GM23338 (cell line): ENCODE results near the gene AKT2.

Experiments used
- CTCF ChIP-seq, 2 experiments: fragments of 200-600 bp in 1 of 2; sonication (generic) in 1 of 2; conservative IDR thresholded peaks; 2 replicates each; pipeline versions ENCODE4 v1.5.1 to v1.6.1; 2016 to 2017; ENCODE audit warnings: antibody characterized with exemption in 2 of 2, low read depth in 2 of 2, mild to moderate bottlenecking in 2 of 2, moderate library complexity in 1 of 2
- ETS1 ChIP-seq: IDR thresholded peaks from 2 replicates; pipeline ENCODE4 v1.6.1; 2016; ENCODE audit warnings: antibody characterized with exemption
- EZH2 ChIP-seq: fragments of 200-600 bp; sonication (generic); IDR thresholded peaks from one replicate; pipeline ENCODE4 v1.8.0; 2017; ENCODE audit warnings: antibody characterized with exemption, mild to moderate bottlenecking, low read depth; ENCODE audit not compliant: unreplicated experiment
- EZH2phosphoT487 ChIP-seq: fragments of 200-600 bp; sonication (generic); IDR thresholded peaks from one replicate; pipeline ENCODE4 v1.8.1; 2018; ENCODE audit warnings: antibody characterized with exemption; ENCODE audit not compliant: unreplicated experiment
- JUNB ChIP-seq: IDR thresholded peaks from one replicate; pipeline ENCODE4 v1.6.1; 2016; ENCODE audit warnings: antibody characterized with exemption; ENCODE audit not compliant: unreplicated experiment
- POLR2AphosphoS5 ChIP-seq: IDR thresholded peaks from 2 replicates; pipeline ENCODE4 v1.6.1; 2016; ENCODE audit warnings: antibody characterized with exemption, low read depth
- ZNF114 ChIP-seq: fragments of 250-450 bp; sonication (Bioruptor Pico); IDR thresholded peaks from 2 replicates; pipeline ENCODE4 v1.5.0; 2020; ENCODE audit warnings: mild to moderate bottlenecking, moderate library complexity
- TF ChIP-seq, protein P1 (sequence below): IDR thresholded peaks from one replicate; pipeline ENCODE4 v1.6.1; 2018; ENCODE audit warnings: antibody characterized with exemption; ENCODE audit not compliant: unreplicated experiment
- TF ChIP-seq, protein P2 (sequence below): fragments of 250-450 bp; sonication (Bioruptor Pico); IDR thresholded peaks from 2 replicates; pipeline ENCODE4 v1.5.0; 2020; ENCODE audit warnings: mild to moderate bottlenecking, moderate library complexity

DNA sequence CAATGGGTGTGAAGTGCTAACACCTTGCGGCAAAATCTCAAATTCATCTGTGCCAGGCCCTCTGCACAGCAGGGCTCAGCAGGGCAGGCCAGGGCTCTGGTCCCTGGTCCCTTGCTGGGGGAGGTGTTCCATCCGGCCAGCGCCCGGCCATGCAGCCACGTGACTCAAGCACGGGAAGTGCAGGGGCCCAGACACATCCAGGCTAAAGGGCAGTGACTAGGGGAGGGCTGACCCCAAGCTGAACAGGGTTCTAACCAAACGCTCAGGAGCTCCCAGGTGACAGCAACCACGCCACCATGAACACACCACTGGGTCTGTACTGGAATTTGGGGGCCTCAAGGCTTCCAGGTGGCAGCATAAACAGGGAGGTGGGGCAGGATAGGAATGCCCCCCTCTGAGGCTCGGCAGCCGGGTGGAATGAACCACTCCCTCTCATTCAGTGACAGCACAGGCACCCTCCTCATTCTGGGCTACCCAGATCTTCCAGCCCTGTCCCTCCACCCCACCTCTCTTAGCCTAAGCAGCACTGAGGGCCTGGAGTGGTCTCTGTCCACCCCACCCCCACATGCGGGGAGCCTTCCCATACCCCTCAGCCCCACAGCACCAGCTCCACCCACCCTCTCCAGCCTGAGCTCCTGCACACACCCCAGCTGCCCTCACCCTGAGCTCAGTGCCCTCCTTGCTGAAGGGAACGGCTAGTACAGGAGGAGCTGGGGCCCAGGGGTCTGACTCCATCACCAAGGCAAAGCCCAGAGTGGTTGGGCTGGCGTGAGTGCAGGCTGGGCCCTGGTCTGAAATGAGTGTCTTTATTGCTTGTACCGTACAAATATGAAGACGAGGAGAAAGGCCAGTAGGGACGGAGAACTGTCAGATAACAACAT lies 53.4 kb downstream of the AKT2 start:
- TF ChIP-seq CTCF (conservative IDR thresholded peaks at IDR 0.05; ENCODE audit: low read depth in 2 of 2) (no peak), ETS1 (no peak), EZH2 (no peak), POLR2AphosphoS5 (0 out of 2 replicates have a peak, but pooled peaks have one; percentile 13), EZH2phosphoT487 (no peak), JUNB (no peak), ZNF114 (CRISPR knock-in tag) (no peak)
- TF ChIP-seq, protein P1, sequence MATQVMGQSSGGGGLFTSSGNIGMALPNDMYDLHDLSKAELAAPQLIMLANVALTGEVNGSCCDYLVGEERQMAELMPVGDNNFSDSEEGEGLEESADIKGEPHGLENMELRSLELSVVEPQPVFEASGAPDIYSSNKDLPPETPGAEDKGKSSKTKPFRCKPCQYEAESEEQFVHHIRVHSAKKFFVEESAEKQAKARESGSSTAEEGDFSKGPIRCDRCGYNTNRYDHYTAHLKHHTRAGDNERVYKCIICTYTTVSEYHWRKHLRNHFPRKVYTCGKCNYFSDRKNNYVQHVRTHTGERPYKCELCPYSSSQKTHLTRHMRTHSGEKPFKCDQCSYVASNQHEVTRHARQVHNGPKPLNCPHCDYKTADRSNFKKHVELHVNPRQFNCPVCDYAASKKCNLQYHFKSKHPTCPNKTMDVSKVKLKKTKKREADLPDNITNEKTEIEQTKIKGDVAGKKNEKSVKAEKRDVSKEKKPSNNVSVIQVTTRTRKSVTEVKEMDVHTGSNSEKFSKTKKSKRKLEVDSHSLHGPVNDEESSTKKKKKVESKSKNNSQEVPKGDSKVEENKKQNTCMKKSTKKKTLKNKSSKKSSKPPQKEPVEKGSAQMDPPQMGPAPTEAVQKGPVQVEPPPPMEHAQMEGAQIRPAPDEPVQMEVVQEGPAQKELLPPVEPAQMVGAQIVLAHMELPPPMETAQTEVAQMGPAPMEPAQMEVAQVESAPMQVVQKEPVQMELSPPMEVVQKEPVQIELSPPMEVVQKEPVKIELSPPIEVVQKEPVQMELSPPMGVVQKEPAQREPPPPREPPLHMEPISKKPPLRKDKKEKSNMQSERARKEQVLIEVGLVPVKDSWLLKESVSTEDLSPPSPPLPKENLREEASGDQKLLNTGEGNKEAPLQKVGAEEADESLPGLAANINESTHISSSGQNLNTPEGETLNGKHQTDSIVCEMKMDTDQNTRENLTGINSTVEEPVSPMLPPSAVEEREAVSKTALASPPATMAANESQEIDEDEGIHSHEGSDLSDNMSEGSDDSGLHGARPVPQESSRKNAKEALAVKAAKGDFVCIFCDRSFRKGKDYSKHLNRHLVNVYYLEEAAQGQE = no peak
- TF ChIP-seq, protein P2, sequence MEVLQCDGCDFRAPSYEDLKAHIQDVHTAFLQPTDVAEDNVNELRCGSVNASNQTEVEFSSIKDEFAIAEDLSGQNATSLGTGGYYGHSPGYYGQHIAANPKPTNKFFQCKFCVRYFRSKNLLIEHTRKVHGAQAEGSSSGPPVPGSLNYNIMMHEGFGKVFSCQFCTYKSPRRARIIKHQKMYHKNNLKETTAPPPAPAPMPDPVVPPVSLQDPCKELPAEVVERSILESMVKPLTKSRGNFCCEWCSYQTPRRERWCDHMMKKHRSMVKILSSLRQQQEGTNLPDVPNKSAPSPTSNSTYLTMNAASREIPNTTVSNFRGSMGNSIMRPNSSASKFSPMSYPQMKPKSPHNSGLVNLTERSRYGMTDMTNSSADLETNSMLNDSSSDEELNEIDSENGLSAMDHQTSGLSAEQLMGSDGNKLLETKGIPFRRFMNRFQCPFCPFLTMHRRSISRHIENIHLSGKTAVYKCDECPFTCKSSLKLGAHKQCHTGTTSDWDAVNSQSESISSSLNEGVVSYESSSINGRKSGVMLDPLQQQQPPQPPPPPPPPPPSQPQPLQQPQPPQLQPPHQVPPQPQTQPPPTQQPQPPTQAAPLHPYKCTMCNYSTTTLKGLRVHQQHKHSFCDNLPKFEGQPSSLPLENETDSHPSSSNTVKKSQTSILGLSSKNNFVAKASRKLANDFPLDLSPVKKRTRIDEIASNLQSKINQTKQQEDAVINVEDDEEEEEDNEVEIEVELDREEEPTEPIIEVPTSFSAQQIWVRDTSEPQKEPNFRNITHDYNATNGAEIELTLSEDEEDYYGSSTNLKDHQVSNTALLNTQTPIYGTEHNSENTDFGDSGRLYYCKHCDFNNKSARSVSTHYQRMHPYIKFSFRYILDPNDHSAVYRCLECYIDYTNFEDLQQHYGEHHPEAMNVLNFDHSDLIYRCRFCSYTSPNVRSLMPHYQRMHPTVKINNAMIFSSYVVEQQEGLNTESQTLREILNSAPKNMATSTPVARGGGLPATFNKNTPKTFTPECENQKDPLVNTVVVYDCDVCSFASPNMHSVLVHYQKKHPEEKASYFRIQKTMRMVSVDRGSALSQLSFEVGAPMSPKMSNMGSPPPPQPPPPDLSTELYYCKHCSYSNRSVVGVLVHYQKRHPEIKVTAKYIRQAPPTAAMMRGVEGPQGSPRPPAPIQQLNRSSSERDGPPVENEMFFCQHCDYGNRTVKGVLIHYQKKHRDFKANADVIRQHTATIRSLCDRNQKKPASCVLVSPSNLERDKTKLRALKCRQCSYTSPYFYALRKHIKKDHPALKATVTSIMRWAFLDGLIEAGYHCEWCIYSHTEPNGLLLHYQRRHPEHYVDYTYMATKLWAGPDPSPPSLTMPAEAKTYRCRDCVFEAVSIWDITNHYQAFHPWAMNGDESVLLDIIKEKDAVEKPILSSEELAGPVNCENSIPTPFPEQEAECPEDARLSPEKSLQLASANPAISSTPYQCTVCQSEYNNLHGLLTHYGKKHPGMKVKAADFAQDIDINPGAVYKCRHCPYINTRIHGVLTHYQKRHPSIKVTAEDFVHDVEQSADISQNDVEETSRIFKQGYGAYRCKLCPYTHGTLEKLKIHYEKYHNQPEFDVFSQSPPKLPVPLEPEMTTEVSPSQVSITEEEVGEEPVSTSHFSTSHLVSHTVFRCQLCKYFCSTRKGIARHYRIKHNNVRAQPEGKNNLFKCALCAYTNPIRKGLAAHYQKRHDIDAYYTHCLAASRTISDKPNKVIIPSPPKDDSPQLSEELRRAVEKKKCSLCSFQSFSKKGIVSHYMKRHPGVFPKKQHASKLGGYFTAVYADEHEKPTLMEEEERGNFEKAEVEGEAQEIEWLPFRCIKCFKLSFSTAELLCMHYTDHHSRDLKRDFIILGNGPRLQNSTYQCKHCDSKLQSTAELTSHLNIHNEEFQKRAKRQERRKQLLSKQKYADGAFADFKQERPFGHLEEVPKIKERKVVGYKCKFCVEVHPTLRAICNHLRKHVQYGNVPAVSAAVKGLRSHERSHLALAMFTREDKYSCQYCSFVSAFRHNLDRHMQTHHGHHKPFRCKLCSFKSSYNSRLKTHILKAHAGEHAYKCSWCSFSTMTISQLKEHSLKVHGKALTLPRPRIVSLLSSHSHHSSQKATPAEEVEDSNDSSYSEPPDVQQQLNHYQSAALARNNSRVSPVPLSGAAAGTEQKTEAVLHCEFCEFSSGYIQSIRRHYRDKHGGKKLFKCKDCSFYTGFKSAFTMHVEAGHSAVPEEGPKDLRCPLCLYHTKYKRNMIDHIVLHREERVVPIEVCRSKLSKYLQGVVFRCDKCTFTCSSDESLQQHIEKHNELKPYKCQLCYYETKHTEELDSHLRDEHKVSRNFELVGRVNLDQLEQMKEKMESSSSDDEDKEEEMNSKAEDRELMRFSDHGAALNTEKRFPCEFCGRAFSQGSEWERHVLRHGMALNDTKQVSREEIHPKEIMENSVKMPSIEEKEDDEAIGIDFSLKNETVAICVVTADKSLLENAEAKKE (CRISPR knock-in tag) = no peak
